Measurements from ENCODE around the gene SOX1.

DNA sequence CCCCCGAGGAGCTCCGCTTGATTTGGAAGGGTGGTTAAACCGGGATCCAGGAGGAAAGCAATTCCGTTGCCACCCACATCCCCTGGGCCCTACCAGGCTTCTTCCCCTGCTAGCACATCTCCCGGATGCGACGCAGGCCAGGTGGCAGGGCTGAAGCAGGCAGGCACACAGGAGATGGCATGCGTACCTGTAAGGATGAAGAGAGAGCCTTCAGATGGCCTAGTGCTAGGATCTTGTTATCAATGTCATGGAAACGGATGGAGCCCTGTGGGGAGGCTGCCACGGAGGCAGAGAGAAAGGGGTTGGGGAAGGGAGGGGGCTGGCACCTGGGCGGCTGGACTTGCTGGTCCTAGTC is 8.5 kb upstream of the SOX1 start:
- TF ChIP-seq TAF1 (IDR thresholded peaks at IDR 0.05; ENCODE audit: borderline replicate concordance, insufficient read depth, low read length) (no peak), FOXP2 (optimal IDR thresholded peaks at IDR 0.05; ENCODE audit: borderline replicate concordance, extremely low read depth, extremely low read length, insufficient read depth) (no peak)
- TF ChIP-seq, protein P1, sequence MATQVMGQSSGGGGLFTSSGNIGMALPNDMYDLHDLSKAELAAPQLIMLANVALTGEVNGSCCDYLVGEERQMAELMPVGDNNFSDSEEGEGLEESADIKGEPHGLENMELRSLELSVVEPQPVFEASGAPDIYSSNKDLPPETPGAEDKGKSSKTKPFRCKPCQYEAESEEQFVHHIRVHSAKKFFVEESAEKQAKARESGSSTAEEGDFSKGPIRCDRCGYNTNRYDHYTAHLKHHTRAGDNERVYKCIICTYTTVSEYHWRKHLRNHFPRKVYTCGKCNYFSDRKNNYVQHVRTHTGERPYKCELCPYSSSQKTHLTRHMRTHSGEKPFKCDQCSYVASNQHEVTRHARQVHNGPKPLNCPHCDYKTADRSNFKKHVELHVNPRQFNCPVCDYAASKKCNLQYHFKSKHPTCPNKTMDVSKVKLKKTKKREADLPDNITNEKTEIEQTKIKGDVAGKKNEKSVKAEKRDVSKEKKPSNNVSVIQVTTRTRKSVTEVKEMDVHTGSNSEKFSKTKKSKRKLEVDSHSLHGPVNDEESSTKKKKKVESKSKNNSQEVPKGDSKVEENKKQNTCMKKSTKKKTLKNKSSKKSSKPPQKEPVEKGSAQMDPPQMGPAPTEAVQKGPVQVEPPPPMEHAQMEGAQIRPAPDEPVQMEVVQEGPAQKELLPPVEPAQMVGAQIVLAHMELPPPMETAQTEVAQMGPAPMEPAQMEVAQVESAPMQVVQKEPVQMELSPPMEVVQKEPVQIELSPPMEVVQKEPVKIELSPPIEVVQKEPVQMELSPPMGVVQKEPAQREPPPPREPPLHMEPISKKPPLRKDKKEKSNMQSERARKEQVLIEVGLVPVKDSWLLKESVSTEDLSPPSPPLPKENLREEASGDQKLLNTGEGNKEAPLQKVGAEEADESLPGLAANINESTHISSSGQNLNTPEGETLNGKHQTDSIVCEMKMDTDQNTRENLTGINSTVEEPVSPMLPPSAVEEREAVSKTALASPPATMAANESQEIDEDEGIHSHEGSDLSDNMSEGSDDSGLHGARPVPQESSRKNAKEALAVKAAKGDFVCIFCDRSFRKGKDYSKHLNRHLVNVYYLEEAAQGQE (IDR thresholded peaks at IDR 0.05; ENCODE audit: insufficient read depth in 1 of 2, low read depth in 2 of 2, low read length in 2 of 2) = no peak

Data from PFSK-1 (cell line).